ENCODE results near the gene BACE2. TPM values are rescaled to one million over a fixed set of nuclear protein-coding genes. Genes with fewer than 3 reads are reported as not detected.
"Not testable (repeated sequence)": the region's sequence is repeated elsewhere in the genome, so short reads cannot be mapped to it uniquely, and the experiment has no call there.

The BACE2 gene
- total RNA-seq, 1 donor from 2014 or later: 20.8 TPM

GRCh38 chr21:41234569-41234968, 66.6 kb downstream of the BACE2 start:
- no peak for TF ChIP-seq CTCF (IDR thresholded peaks at IDR 0.05)
- DNase-seq (no peak), ATAC-seq (no peak)
- H3K36me3 ChIP-seq: peaks cover 10% of the 10 kb centered on the region
- intact Hi-C loops (cut with DNase I): no loop called here
- no peaks in the 10 kb centered on the region for H3K9me3 ChIP-seq
- no peak overlapping the region for H3K4me3 ChIP-seq
- H3K4me1 ChIP-seq: no peaks in the 10 kb centered on the region
- no peak overlapping the region for H3K27ac ChIP-seq
- H3K27me3 ChIP-seq (ENCODE audit: low read depth): no peaks in the 10 kb centered on the region

GRCh38 chr21:41235201-41235600, 67.2 kb downstream of the BACE2 start:
- Histone ChIP-seq H3K27ac (no peak overlapping the region), H3K4me1 (no peaks in the 10 kb centered on the region), H3K9me3 (no peaks in the 10 kb centered on the region), H3K27me3 (ENCODE audit: low read depth) (no peaks in the 10 kb centered on the region), H3K36me3 (peaks cover 10% of the 10 kb centered on the region), H3K4me3 (no peak overlapping the region)
- TF ChIP-seq CTCF (IDR thresholded peaks at IDR 0.05): no peak
- intact Hi-C loops (cut with DNase I): no loop called here
- ATAC-seq (no peak), DNase-seq (no peak)

- no peak for TF ChIP-seq CTCF (IDR thresholded peaks at IDR 0.05)
- Histone ChIP-seq H3K9me3 (no peaks in the 10 kb centered on the region), H3K4me3 (no peak overlapping the region), H3K36me3 (peaks cover 17% of the 10 kb centered on the region), H3K4me1 (no peaks in the 10 kb centered on the region), H3K27me3 (ENCODE audit: low read depth) (no peaks in the 10 kb centered on the region), H3K27ac (no peak overlapping the region)
- no peak for ATAC-seq
- no peak for DNase-seq
- intact Hi-C loops (cut with DNase I): no loop called here
Measured at GRCh38 chr21:41236352-41236973, 68.5 kb downstream of the BACE2 start.

GRCh38 chr21:41238081-41238796, 70.3 kb downstream of the BACE2 start:
- H3K4me3 ChIP-seq; H3K4me1 ChIP-seq; H3K9me3 ChIP-seq; H3K27ac ChIP-seq; H3K27me3 ChIP-seq (ENCODE audit: low read depth); intact Hi-C loops (cut with DNase I); DNase-seq: not testable (repeated sequence)
- H3K36me3 ChIP-seq: peaks cover 17% of the 10 kb centered on the region
- ATAC-seq: peak in 1 of 2 donors; percentile 11

GRCh38 chr21:41240040-41240439, 72.1 kb downstream of the BACE2 start:
- H3K36me3 ChIP-seq: peaks cover 17% of the 10 kb centered on the region

More at GRCh38 chr21:41240040-41240439, 72.1 kb downstream of the BACE2 start:
- no peak overlapping the region for H3K4me3 ChIP-seq
- no peaks in the 10 kb centered on the region for H3K4me1 ChIP-seq
- intact Hi-C loops (cut with DNase I): no loop called here
- DNase-seq: no peak
- no peaks in the 10 kb centered on the region for H3K27me3 ChIP-seq (ENCODE audit: low read depth)
- no peak for TF ChIP-seq CTCF (IDR thresholded peaks at IDR 0.05)
- no peak overlapping the region for H3K27ac ChIP-seq
- ATAC-seq: no peak
- H3K9me3 ChIP-seq: no peaks in the 10 kb centered on the region
